HL-60 (cell line): ENCODE results near the gene DDX60.

Experiments used
- GABPA ChIP-seq: IDR thresholded peaks from 2 replicates; pipeline ENCODE4 v1.6.1; 2012; ENCODE audit warnings: low read depth
- POLR2AphosphoS5 ChIP-seq: IDR thresholded peaks from 2 replicates; pipeline ENCODE4 v1.6.1; 2012; ENCODE audit warnings: low read depth
- SPI1 ChIP-seq: IDR thresholded peaks from 2 replicates; pipeline ENCODE4 v1.6.1; 2012; ENCODE audit warnings: low read depth, mild to moderate bottlenecking, borderline replicate concordance
- TF ChIP-seq, protein P1 (sequence below): IDR thresholded peaks from one replicate; pipeline ENCODE4 v1.5.1; 2011; ENCODE audit warnings: low read length, control low read depth, inconsistent platforms; ENCODE audit not compliant: insufficient read depth

GRCh38 chr4:168306476-168306875 is 12.1 kb downstream of the DDX60 start:
- TF ChIP-seq, protein P1, sequence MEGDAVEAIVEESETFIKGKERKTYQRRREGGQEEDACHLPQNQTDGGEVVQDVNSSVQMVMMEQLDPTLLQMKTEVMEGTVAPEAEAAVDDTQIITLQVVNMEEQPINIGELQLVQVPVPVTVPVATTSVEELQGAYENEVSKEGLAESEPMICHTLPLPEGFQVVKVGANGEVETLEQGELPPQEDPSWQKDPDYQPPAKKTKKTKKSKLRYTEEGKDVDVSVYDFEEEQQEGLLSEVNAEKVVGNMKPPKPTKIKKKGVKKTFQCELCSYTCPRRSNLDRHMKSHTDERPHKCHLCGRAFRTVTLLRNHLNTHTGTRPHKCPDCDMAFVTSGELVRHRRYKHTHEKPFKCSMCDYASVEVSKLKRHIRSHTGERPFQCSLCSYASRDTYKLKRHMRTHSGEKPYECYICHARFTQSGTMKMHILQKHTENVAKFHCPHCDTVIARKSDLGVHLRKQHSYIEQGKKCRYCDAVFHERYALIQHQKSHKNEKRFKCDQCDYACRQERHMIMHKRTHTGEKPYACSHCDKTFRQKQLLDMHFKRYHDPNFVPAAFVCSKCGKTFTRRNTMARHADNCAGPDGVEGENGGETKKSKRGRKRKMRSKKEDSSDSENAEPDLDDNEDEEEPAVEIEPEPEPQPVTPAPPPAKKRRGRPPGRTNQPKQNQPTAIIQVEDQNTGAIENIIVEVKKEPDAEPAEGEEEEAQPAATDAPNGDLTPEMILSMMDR, result no peak
- TF ChIP-seq POLR2AphosphoS5 (no peak), GABPA (no peak), SPI1 (no peak)
